GM12874 (cell line): Measurements from ENCODE around the gene SHISAL1.

Experiments
- TF ChIP-seq, protein P1 (sequence below): IDR thresholded peaks from 2 replicates; pipeline ENCODE4 v1.5.1; 2011; ENCODE audit warnings: low read depth, mild to moderate bottlenecking, control low read depth, low read length, moderate library complexity; ENCODE audit not compliant: insufficient read depth

The SHISAL1 gene

DNA sequence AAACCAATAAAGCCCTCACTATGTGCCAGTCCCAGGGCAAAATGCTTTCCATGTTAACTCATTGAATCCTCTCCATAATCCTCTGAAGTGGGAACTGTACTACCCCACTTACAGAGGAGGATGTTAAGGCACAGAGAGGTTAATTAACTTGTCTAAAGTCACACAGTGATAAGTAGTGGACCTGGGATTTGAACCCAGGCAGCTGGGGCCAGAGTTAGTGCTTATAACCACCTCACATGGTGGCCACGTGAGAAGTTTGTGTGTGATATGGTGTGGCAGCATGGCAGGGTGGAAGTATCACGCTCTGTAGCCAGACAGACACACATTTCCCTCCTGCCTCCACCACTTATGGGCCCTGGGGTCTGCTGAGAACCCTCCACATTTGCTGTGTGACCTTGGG, 115.5 kb downstream of the SHISAL1 start:
- TF ChIP-seq, protein P1, sequence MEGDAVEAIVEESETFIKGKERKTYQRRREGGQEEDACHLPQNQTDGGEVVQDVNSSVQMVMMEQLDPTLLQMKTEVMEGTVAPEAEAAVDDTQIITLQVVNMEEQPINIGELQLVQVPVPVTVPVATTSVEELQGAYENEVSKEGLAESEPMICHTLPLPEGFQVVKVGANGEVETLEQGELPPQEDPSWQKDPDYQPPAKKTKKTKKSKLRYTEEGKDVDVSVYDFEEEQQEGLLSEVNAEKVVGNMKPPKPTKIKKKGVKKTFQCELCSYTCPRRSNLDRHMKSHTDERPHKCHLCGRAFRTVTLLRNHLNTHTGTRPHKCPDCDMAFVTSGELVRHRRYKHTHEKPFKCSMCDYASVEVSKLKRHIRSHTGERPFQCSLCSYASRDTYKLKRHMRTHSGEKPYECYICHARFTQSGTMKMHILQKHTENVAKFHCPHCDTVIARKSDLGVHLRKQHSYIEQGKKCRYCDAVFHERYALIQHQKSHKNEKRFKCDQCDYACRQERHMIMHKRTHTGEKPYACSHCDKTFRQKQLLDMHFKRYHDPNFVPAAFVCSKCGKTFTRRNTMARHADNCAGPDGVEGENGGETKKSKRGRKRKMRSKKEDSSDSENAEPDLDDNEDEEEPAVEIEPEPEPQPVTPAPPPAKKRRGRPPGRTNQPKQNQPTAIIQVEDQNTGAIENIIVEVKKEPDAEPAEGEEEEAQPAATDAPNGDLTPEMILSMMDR = no peak

GRCh38 chr22:44196731-44197131, 116.0 kb downstream of the SHISAL1 start:
- TF ChIP-seq, protein P1 = no peak

DNA sequence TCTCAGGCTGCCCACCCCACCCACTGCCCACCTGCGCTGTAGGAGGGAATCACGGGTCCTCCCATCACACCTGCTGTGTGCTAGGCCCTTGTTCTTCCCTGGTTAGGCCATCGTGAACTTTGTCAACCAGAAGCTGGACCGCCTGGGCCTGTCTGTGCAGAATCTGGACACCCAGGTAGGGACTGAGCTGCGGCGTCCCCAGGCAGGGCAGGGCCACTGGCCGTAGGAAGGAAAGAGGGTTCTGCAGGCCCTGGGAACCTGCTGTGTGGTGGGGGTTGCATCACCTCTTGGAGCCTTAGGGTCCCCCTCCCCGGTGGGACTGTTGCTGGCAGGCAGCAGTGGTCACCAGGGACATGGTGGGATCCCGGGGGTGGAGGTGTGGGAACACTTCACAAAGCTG, 116.5 kb downstream of the SHISAL1 start:
- TF ChIP-seq, protein P1 = no peak

DNA sequence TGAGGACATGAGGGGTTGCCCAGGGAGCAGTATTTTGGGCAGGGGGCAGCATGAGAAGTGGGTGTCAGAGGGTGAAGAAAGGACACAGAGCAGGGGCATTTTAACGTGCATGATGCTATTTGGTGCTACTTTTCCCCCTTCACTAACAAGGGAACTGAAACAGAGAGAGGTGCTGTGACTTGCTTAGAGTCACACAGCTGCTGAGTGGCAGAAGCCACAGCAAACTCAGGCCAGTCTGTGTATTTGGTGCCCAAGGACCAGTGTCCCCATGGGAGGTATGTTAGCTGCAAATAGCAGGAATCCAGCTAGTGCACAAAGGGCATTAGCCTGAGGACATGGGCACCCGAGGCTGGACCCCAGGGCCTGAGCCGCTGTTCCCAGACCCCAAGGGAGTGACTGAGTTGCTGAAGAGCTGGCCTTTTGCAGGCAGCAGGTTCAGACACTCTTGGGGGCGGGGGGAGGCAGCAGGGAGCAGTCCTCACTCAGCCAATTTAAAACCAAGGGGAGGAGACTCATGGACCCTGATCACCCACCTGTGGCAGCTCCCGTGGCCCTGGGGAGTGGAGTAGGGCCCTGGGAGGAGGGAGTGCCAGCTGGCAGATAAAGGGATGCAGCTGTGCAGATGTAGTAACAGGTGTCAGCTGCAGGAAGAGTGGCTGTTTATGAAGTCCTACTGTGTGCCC, 117.4 kb downstream of the SHISAL1 start:
- TF ChIP-seq, protein P1 = no peak

DNA sequence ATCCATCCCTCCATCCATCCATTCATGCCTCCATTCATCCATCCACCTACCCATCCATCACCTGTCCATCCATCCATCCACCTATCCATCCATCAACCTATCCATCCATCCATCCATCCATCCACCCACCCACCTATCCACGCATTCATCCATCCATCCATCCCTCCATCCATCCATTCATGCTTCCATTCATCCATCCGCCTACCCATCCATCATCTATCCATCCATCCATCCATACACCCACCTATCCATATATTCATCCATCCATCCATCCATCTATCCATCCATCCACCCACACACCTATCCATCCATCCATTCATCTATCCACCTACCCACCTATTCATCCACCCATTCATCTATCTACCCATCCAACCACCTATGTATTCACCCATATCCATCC, 118.2 kb downstream of the SHISAL1 start:
- TF ChIP-seq, protein P1 = no peak
